Right lobe of liver (tissue), 4 donors: ENCODE results near the gene CDC14A.

ENCODE experiments used
- POLR2A ChIP-seq: fragments of 450-650 bp; IDR thresholded peaks from one replicate; pipeline ENCODE4 v1.6.1; 2017; ENCODE audit warnings: antibody characterized with exemption, mild to moderate bottlenecking
- TF ChIP-seq, protein P1 (sequence below), 4 donors: fragments of 200-600 bp in 3 of 4; fragments of 450-650 bp in 1 of 4; IDR thresholded peaks; one replicate each; pipeline versions ENCODE4 v1.5.1 to v1.8.0; 2016 to 2022; ENCODE audit warnings: antibody characterized with exemption in 4 of 4, mild to moderate bottlenecking in 2 of 4
- donor health status: DM: no; HTN: no; CAD: no.
- donor health status: DM: no; HTN: no; CAD: no.
- donor health status: DM: no; HTN: yes; CAD: no.

DNA sequence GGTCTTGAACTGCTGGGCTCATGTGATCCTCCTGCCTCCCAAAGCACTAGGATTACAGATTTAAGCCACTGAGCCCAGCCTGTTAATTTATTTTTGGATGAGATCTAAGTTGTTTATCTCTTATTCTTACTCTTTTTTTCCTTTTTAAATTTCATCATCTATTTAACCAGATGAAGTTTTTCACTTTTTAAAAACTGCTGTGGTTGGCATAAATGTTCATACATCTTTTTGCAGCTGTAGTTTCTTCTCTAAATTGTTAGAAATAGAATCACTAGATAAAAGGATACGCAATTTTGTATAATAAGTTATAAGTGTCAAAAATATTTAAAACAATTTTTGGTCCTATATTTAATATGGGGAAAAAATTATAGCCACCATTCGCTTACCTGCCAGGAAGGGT, 105.4 kb downstream of the CDC14A start:
- no peak for TF ChIP-seq POLR2A
- TF ChIP-seq, protein P1, sequence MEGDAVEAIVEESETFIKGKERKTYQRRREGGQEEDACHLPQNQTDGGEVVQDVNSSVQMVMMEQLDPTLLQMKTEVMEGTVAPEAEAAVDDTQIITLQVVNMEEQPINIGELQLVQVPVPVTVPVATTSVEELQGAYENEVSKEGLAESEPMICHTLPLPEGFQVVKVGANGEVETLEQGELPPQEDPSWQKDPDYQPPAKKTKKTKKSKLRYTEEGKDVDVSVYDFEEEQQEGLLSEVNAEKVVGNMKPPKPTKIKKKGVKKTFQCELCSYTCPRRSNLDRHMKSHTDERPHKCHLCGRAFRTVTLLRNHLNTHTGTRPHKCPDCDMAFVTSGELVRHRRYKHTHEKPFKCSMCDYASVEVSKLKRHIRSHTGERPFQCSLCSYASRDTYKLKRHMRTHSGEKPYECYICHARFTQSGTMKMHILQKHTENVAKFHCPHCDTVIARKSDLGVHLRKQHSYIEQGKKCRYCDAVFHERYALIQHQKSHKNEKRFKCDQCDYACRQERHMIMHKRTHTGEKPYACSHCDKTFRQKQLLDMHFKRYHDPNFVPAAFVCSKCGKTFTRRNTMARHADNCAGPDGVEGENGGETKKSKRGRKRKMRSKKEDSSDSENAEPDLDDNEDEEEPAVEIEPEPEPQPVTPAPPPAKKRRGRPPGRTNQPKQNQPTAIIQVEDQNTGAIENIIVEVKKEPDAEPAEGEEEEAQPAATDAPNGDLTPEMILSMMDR (IDR thresholded peaks at IDR 0.05), result no peak
